Stimulated activated CD8-positive, alpha-beta memory T cell treated with anti-CD3 and anti-CD28 coated beads, Interleukin-7, amount 100 ng/mL, for 48 hours (primary cell): Measurements from ENCODE around the gene GRIA3.
"Not testable (repeated sequence)": the region's sequence is repeated elsewhere in the genome, so short reads cannot be mapped to it uniquely, and the experiment has no call there.

Source experiments
- DNase-seq, 2 donors: peaks; one replicate each; pipeline ENCODE4 v3.0.0-alpha.2; 2020; ENCODE audit warnings: low read depth in 1 of 2; ENCODE audit errors: extremely low read depth in 1 of 2

The GRIA3 gene

DNA sequence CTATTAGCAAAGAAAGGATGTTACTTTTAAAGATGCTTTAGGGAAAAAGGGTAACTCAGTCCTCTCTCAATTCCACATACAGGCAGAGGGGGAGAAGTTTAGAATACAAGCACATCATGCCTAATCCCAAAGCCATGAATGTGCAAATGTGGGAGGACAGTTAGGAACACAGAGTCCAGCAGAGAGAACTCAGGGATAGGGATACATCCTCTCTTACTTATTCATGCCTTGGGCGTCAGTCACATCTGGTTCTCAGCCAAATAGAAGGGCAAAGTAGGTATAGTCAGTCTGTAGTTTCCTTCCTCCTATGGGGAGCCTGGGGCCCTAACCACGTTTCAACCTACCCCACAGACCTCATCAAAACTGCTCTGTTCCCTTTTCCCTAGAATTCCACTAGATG lies 87.8 kb downstream of the GRIA3 start:
- DNase-seq = no peak

DNA sequence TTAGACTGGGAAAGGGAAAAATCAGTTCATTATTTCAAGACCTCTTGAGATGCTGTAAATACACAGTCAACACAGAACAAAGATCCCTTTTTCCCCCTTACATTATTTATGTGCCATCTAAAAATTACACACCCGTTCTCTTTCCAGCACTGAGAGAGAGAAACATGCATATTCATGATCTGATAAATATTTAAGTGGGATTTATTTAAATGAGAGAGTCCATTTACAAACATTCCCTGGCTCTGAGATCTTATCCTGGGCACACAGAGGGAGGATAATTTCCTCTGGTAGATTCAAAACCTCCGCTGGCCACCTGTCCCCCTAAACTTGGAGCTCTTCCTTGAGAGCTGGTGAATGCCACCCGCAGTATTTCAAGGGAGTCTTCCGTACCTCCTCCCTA lies 88.6 kb downstream of the GRIA3 start:
- DNase-seq = no peak

- no peak for DNase-seq
Observed at GRCh38 chrX:123274796-123275195, 90.7 kb downstream of the GRIA3 start.

DNA sequence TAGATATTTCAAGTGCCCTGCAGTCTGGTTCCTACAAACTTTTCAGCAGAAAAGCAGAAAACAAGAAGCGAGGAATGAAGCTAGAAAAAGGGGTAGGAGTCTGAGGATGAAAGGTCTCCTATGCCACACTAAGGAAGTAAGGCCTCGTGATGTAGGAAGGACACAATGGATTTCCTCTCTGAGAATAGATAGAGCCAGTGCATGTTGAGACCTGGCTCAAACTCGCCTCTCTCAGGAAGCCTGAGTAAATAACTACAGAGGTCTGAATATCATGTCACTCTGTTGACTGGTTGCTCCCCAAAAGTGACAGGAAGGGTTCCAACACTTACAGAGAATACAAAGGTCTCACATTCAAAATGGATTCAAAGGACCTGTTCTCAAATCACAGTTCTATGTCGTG lies 93.3 kb downstream of the GRIA3 start:
- no peak for DNase-seq

GRCh38 chrX:123277821-123278220 lies 93.7 kb downstream of the GRIA3 start:
- DNase-seq = no peak

- DNase-seq = no peak
Observed at GRCh38 chrX:123282241-123282640, 98.2 kb downstream of the GRIA3 start.

DNA sequence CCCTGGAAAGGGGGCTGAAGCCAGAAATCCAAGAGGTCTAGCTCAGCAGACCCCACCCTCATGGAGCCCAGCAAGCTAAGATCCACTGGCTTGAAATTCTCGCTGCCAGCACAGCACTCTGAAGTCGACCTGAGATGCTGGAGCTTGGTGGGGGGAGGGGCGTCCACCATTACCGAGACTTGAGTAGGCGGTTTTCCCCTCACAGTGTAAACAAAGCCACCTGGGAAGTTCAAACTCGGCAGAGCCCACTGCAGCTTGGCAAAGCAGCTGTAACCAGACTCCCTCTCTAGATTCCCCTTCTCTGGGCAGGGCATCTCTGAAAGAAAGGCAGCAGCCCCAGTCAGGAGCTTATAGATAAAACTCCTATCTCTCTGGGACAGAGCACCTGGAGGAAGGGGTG lies 99.3 kb downstream of the GRIA3 start:
- not testable (repeated sequence) for DNase-seq

GRCh38 chrX:123291623-123292022 lies 107.5 kb downstream of the GRIA3 start:
- no peak for DNase-seq

- DNase-seq = no peak
Observed at GRCh38 chrX:123298026-123298425, 113.9 kb downstream of the GRIA3 start.

DNA sequence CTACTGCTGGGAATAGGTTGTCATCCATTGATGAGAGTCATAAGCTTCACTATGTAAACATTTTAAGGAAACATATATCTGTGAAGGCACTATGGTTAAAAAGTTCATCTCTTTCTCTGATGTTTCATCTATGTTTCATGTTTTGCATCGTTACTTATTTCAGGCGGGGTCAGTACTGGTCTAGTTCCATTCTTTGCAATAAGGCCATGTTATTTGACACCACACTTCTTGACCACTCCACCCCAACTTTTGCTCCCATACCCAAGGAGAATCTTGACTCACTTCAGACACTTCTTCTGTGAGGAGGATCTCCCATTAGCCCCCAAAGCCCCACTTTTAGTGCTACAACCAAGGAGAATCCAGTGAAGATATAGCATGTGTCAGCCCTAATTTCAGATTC lies 119.4 kb downstream of the GRIA3 start:
- DNase-seq = no peak

- DNase-seq = no peak
Observed at GRCh38 chrX:123308658-123309057, 124.6 kb downstream of the GRIA3 start.

GRCh38 chrX:123310112-123310511 lies 126.0 kb downstream of the GRIA3 start:
- DNase-seq = no peak

DNA sequence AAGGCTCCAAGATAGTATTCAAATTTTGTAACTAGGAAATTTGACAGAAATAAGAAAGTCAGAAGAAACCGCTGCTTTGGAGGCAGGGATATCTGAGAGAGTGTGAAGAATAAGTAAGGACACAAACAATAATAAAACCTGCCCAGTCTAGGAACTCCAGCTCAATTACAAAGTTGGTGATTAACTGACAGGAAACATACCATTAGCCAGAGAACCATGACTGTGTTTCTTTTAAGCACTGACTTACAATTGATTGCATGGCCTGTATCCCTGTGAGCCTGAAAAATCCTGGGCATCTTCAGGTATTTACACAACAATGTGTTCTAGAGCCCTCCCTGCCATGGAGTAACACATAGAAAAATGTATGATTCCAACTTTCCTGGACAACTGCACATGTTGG lies 127.4 kb downstream of the GRIA3 start:
- DNase-seq = no peak

DNA sequence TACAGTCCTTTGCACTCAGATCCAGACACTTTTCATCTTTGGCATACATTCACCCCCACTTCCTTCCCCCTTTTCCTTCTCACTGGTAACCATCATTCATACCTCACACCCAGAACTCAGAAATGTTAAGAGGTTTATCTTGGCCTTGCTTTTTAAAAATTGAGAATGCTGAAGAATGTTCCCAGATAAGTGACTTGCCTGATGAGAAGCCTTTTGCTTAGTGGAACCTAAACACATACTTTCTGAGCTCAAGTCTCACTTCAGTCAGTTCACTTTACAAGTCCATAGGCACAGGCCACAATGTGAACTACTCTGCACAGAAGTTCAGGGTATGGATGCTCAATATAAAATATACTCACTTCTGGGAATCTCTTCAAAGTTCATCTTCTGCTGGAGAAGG lies 129.4 kb downstream of the GRIA3 start:
- no peak for DNase-seq

DNA sequence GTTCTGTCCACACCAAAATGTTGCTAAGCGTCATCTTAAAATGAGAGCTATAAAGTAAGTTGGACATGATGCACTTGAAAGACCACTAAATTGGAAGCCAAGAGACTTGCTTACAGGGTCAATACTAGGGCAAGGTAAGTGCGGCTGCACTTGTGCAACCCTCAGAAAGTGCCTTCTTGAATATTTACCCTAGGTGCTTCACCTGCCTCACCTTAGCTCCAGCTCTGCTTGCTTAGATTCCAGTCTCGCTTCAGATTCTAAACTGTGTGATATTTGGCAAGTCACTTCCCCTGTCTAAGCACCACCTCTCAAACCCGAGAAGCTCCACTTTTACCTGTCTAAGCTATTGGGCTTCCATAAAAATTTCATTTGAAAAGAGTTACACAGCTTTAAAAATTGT lies 136.5 kb downstream of the GRIA3 start:
- DNase-seq = no peak

DNA sequence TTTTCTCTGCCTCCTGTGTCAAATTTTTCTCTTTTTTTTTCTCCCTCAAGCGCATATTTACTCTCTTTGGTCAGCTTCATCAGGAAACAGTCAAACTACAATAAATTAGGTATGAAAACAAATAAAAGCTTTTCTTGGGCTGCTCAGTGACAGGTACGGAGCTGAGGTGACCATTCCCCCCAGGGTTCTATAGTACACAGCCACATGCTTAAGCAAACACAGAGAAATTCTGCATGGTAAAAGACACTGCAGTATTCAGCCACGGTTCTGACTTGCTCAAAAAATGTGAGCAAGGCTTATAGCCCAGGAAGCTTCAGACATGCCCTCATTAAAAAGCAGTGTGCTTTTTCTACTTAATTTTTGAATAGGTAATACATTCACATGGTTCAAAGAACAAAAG lies 138.5 kb downstream of the GRIA3 start:
- DNase-seq = no peak

GRCh38 chrX:123324625-123325024 lies 140.5 kb downstream of the GRIA3 start:
- no peak for DNase-seq

DNA sequence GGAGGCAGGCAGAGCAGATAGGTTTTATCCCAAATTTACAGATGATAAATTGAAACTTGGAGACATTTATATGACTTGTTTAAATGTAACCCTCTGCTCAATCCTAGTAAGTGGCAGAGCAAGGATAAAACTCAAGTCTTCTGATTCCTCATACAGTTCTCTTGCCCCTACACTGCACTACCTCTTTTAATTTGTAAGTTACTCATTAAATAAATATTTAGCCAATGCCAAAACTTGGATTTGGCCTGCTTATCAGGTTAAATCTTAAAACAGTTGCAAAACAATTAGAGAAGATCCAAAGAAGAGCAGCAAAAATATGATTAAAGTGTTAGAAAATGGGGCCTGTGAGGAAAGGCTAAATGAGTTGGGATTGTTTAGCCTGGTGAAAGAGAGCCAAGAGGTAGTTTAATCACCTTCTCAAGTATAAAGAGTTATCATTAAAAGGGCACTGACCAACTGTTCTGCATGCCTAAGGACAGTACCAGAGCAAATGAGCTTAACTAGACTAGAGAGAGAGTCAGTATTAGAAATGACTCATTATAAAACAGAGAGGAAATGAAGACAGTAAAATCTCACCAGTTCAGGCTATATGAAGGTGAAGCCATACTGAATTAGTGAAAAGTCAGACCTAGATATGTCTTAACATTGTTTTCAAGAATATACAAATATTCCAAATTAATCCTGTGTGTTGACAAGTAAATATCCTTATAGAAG lies 146.3 kb downstream of the GRIA3 start:
- no peak for DNase-seq

- no peak for DNase-seq
Observed at GRCh38 chrX:123331349-123331748, 147.3 kb downstream of the GRIA3 start.

GRCh38 chrX:123331859-123332258 lies 147.8 kb downstream of the GRIA3 start:
- no peak for DNase-seq

DNA sequence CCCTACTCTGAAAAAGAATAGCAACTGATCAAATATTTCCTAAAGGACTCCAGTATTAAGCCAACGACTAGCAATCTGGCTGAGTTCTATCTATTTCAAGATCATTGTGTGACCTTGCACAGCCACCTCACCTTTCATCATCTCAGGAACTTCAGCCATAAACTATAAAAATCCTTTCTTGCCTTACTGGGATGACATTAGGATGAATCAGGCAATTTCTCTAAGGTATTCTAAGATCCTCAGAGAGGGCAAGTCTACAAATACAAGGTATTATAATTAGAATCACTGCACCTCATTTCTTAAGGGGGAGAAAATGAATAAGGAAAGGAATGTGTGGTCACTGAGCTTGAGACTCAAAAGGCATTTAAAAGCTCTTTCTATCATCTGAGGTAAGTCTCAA lies 152.6 kb downstream of the GRIA3 start:
- DNase-seq = no peak

GRCh38 chrX:123337886-123338639 lies 154.0 kb downstream of the GRIA3 start:
- DNase-seq = no peak
